SJCRH30 (cell line): ENCODE measurements around the gene MUSTN1. TPM values are rescaled to one million over a fixed set of nuclear protein-coding genes. Genes with fewer than 3 reads are reported as not detected.

Experiments used
- DNase-seq, 2 experiments: peaks; one replicate each; pipeline ENCODE4 v3.0.0-alpha.2; 2015 to 2020
- H3K27ac ChIP-seq: fragments of 250-450 bp; sonication (Bioruptor Pico); 2 replicates; pipeline ENCODE4 v1.5.1; 2020; ENCODE audit warnings: mild to moderate bottlenecking, moderate library complexity
- H3K27me3 ChIP-seq: fragments of 250-450 bp; sonication (Bioruptor Pico); 2 replicates; pipeline ENCODE4 v1.5.1; 2020; ENCODE audit warnings: mild to moderate bottlenecking, moderate library complexity
- H3K36me3 ChIP-seq: fragments of 250-450 bp; sonication (Bioruptor Pico); 2 replicates; pipeline ENCODE4 v1.5.1; 2020; ENCODE audit warnings: mild to moderate bottlenecking, moderate library complexity
- H3K4me1 ChIP-seq: fragments of 250-450 bp; sonication (Bioruptor Pico); 2 replicates; pipeline ENCODE4 v1.5.1; 2020; ENCODE audit warnings: mild to moderate bottlenecking, moderate library complexity
- H3K4me3 ChIP-seq: fragments of 250-450 bp; sonication (Bioruptor Pico); 2 replicates; pipeline ENCODE4 v1.5.1; 2020; ENCODE audit warnings: mild to moderate bottlenecking, moderate library complexity
- H3K9me3 ChIP-seq: fragments of 250-450 bp; sonication (Bioruptor Pico); replicated peaks from 2 replicates; pipeline ENCODE4 v1.5.1; 2020; ENCODE audit warnings: mild to moderate bottlenecking, moderate library complexity
- total RNA-seq: library from RNA; depleted of rRNA; stranded (reverse); fragments of >200 nt; shearing (Covaris generic); gene quantifications from 2 replicates; pipeline ENCODE4 v1.2.3, GENCODE V29; 2014

MUSTN1 gene
- total RNA-seq, 1 experiment from 2014 or later: 35.7 TPM

DNA sequence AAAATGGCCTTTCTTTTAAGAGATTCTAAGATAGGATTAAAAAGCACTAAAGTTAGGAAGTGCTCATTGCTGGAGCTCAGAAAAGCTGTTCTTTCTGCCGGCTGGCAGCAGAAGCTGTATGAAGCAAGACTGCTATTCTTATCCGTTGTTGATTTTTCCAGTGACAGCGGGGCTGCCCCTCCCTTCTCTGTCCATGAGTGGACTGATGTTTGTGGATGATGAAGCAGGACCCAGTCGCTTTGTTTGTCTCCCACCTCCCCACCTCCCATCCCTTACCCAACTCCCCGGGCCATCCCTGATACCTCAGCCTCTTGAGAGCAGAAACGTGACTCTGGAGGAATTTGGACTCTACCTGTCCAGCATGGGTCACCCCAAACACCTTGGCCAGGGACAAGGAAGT, 10.3 kb upstream of the MUSTN1 start:
- no peak for DNase-seq
- Histone ChIP-seq H3K4me3 (no peak overlapping the region), H3K4me1 (no peaks in the 10 kb centered on the region), H3K27me3 (no peaks in the 10 kb centered on the region), H3K27ac (no peak overlapping the region), H3K36me3 (no peaks in the 10 kb centered on the region), H3K9me3 (no peaks in the 10 kb centered on the region)

DNA sequence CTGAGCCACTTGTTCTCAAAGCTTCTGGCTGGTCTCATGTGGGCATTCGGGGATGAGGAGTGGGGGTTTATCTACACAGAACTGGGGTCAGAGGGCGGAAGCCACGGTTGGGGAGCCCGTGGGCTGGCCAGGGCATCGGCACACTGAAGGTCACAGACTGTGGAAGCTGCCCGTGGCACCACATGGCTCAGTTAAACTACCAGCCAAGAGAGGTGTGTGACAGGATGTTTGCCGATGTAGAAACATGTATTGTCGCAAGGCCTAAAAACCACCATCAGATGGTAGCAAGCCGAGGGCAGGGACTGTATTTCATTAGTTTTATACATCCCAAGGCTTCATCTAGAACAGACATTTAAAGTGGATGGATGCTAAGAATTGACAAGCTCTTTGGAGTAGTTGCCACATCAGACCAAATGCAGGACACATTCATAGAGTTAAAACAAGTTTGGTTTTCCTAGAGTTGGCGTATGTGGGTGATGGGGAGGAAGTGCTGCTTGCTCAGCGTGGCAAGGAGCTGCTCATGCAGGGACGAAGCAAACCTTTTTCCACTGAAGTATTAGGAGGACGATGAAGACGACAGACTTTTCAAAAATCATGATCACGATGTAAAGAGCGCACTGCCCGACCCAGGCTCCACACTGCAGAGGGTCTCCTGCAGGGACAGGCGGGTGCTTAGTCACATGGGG, 9.6 kb upstream of the MUSTN1 start:
- no peak overlapping the region for H3K27ac ChIP-seq

DNA sequence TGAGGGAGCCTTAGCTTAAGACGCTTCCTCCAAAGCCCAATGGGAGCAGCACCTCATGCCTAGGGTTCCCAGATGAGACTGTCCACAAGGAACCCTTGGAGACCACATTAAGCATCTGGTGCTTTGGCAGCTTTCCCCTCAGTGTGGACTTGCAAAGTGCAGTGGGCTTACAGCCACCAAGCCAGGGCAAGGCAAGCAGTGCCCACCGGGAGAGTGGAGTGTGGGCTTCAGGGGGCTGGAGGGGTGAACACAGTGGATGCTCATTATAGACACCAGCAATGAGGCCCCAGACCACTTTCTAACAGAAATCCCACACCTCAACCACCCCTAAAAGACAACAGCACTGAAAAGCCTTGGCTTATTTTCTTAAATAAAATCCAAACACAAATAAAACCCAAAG, 9.1 kb upstream of the MUSTN1 start:
- Histone ChIP-seq H3K9me3 (no peaks in the 10 kb centered on the region), H3K36me3 (no peaks in the 10 kb centered on the region), H3K27ac (no peak overlapping the region), H3K4me1 (no peaks in the 10 kb centered on the region), H3K27me3 (no peaks in the 10 kb centered on the region), H3K4me3 (no peak overlapping the region)
- no peak for DNase-seq

More for the DNA sequence above, 9.6 kb upstream of the MUSTN1 start:
- Histone ChIP-seq H3K4me3 (no peak overlapping the region), H3K4me1 (no peaks in the 10 kb centered on the region), H3K27me3 (no peaks in the 10 kb centered on the region), H3K9me3 (no peaks in the 10 kb centered on the region), H3K36me3 (no peaks in the 10 kb centered on the region)
- DNase-seq: no peak

DNA sequence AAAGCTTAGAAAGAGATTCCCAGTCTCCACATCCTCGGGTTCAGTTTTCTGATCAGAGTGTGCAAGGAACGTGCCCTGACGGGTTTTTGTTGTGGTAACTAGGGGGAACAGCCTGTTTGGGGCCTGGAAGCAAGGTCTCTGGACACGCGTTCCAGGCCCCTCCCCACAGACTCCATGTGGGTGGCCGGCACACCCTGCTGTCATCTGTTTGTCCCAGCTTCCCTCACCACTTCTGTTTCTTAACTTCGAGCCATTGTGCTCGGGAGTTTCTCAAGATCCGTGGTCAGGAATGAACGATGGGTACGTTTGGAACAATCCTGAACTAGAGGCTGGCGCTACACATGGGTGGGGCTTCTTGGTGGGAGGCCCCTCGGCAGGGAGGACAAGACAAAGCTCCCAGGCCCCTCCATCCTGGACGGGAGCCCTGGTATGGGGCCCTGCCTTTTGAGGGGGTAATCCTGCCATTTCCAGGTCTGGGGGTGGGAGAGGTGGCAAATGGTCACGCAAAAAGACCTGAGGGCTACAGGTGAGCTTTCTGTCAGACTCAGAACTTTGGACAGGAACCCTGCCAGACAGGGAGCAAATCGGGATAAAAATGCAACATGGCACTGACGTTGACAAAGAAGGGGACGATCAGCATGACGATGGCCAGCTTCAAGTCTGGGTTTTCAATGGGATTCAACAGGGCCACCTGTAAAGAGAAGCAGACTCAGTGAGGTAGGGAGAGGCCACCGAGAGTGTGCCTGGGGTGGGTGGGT, 8.5 kb upstream of the MUSTN1 start:
- no peaks in the 10 kb centered on the region for H3K9me3 ChIP-seq
- H3K27ac ChIP-seq: no peak overlapping the region
- no peak for DNase-seq
- no peaks in the 10 kb centered on the region for H3K4me1 ChIP-seq
- no peaks in the 10 kb centered on the region for H3K36me3 ChIP-seq
- H3K27me3 ChIP-seq: no peaks in the 10 kb centered on the region
- H3K4me3 ChIP-seq: no peak overlapping the region

DNA sequence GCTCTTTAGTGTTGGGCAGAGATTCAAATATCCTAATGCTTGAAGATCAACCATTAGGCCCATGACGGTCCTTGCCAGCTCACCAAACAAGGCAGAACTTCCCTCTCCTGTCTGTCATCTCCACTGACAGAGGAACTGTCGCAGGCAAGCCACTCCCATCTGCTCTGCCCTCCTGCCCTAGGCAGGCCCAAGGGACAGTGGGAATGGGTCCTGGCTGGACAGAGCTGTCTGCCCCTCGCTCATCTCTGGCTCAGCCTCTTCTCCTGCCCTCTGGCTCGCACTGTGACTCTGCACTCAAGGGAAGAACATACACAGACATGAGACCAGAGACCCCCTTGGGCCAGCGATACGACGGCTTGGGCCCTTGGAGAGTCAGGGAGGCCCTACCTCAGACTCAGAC, 7.6 kb upstream of the MUSTN1 start:
- H3K4me1 ChIP-seq: no peaks in the 10 kb centered on the region
- no peaks in the 10 kb centered on the region for H3K36me3 ChIP-seq
- H3K27ac ChIP-seq: no peak overlapping the region
- no peak for DNase-seq
- no peaks in the 10 kb centered on the region for H3K9me3 ChIP-seq
- no peak overlapping the region for H3K4me3 ChIP-seq
- H3K27me3 ChIP-seq: no peaks in the 10 kb centered on the region

DNA sequence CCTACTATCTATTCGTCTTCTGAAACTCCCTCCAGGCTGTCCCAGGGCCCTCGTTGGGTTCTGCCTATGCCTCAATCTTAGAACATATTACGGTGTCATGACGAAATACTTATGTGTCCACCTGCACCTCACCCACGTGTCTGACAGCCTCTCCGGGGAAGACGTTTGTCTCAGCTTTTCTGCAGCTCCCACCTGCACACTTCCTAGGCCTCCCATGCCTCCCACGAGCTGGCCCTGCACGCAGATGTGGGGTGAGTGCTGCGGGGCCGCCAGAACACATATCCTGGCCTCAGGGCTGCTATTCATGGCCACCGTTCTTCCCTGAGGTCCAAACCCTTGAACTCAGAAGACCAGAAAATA, 7.1 kb upstream of the MUSTN1 start:
- no peak overlapping the region for H3K4me3 ChIP-seq
- no peak overlapping the region for H3K27ac ChIP-seq
- DNase-seq: no peak
- H3K36me3 ChIP-seq: no peaks in the 10 kb centered on the region
- H3K4me1 ChIP-seq: no peaks in the 10 kb centered on the region
- H3K9me3 ChIP-seq: no peaks in the 10 kb centered on the region
- no peaks in the 10 kb centered on the region for H3K27me3 ChIP-seq

DNA sequence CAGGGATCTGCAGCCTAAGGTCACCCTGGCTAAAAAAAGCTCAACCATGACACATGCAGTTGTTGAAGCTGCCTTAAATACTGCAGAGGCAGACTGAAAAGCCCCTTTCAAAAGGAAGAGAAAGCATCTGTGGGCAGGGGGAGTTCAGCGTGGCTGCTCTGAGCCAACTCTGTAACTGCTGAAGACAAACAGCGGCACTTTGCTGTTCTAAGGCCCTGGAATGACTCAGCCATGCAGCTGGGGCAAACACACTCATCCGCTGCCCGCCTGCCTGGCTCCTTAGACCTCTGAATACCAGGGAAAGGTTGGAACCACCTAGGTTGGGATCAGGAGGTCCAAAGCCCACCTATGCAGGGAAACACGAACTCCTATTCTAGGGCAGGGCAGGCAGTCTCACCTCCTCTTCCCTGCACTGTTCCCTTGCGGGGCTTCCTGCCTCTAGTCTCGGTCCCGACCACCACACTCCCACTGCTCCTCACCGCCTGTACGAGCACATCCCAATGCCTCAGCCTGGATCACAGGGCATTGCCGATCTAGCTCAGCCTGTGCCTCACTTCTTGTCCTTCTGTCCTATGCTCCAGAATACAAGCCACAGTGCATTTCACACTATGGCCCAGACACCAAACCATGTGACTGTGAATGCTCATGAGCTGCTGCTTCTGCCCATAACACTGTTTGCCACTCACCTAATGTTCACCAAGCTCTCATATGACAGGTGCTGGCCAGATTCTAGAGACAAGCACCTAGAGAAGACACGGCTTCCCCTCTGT, 6.6 kb upstream of the MUSTN1 start:
- Histone ChIP-seq H3K27ac (no peak overlapping the region), H3K27me3 (no peaks in the 10 kb centered on the region), H3K36me3 (no peaks in the 10 kb centered on the region), H3K4me1 (no peaks in the 10 kb centered on the region; the same call in 1 of the 2 replicates), H3K4me3 (no peak overlapping the region), H3K9me3 (no peaks in the 10 kb centered on the region)
- no peak for DNase-seq

DNA sequence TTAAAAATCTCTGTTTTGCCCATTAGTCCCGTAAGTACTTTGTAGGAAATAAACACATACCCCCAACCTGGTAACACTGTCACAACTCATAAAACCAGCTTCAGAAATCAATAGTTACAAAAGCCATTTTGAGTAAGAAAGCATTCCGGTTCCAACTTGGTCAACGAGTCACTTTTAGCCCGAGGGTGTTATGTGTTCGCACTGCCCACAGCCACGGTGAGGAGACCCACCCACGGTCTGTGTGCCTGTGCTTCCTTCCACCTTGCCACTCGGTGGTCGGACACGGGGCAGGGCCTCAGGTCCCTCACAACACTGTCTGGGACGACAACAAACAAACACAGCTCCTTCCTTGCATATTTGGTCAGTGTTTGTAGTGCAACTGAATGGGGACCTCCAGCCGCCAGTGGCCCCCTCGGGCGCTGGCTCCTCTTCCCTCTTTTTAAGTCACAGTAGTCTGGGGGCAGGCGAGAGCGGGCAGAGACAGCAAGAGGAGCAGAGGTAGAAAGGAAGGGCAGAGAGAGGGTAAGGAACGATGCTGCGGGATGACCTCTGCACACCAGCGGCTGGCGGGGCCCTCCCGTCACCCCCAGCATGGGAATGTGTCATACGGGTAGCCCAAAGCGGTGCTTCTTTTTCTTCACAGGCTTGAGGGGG, 5.2 kb upstream of the MUSTN1 start:
- Histone ChIP-seq H3K36me3 (no peaks in the 10 kb centered on the region), H3K27ac (no peak overlapping the region), H3K27me3 (no peaks in the 10 kb centered on the region), H3K9me3 (no peaks in the 10 kb centered on the region), H3K4me3 (no peak overlapping the region), H3K4me1 (peaks cover 7% of the 10 kb centered on the region)
- DNase-seq: no peak

DNA sequence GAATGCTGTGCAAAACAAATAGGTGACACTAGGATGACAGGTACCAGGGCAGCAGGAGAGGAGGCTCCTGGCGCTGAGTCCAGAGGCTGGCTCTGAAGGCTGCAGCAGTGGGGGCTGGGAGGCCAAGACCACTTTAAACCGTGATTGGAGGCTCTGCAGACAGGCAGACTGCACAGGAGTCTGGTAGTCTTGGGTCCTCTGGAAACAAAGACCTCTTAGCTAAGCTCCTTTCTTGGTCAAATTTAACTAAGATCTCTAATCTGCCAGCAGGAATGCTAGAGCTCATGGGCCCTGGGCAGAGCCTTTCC, 4.4 kb upstream of the MUSTN1 start:
- H3K9me3 ChIP-seq: no peaks in the 10 kb centered on the region
- H3K4me3 ChIP-seq: no peak overlapping the region
- no peaks in the 10 kb centered on the region for H3K27me3 ChIP-seq
- H3K27ac ChIP-seq: no peak overlapping the region
- peaks cover 8% of the 10 kb centered on the region for H3K4me1 ChIP-seq
- no peak for DNase-seq
- H3K36me3 ChIP-seq: no peaks in the 10 kb centered on the region

DNA sequence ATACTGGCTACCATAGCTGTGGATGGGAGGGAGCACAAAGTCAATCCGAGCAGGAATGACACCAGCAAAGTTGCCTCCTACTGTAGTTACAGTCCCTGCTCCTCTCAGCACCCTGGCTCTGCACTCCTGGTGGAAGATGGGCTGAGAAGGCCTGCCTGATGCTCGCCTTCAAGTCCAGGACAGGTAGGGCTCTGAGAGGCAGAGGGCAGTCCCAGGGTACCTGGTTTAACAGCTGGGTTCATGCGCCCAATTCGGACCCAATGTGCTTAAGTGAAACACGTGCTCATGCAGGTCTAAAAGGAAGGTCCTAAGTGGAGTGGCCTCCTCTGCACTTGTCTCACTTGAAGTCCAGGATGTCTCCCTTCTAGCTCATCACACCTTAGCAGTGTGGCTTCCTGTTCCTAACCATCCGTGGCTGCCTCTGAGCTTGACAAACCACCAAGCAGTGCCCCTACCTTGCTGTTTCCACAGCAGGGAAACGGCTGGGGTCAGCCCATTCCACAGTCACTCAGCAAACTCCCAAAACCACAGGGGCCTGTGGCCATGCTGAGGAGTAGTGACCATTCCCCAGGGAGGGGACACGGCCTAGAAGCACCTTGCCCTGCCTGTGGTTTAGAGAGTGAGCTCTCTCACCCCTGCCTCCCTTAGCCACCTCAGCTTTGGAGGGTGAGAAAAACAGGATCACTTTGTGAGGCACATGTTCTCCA, 3.9 kb upstream of the MUSTN1 start:
- H3K27ac ChIP-seq: no peak overlapping the region
- no peaks in the 10 kb centered on the region for H3K9me3 ChIP-seq
- H3K36me3 ChIP-seq: no peaks in the 10 kb centered on the region
- no peak overlapping the region for H3K4me3 ChIP-seq
- peaks cover 13% of the 10 kb centered on the region for H3K4me1 ChIP-seq
- DNase-seq: no peak
- no peaks in the 10 kb centered on the region for H3K27me3 ChIP-seq

DNA sequence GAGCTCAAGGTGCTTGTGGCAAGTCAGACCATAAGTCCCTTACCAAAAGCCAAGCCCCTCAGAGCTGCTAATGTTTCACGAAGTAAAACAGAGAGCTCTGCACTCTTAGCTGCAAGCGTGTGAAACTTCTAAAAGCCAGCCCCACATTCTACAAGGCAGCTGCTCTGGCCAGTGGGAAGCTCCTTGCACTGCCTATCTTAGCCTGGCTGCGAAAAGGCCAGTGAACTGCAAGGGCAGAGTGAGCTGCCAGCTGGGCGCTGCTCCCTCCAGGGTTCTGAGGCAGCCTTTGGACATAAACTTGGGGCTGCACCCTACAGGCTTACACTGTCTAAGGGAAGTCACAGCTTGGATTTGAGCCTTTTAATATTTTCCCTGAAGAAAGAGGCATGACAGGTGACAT, 2.2 kb upstream of the MUSTN1 start:
- Histone ChIP-seq H3K36me3 (no peaks in the 10 kb centered on the region), H3K27ac (no peak overlapping the region), H3K9me3 (no peaks in the 10 kb centered on the region), H3K27me3 (no peaks in the 10 kb centered on the region), H3K4me1 (peaks cover 21% of the 10 kb centered on the region), H3K4me3 (no peak overlapping the region)
- DNase-seq: no peak

DNA sequence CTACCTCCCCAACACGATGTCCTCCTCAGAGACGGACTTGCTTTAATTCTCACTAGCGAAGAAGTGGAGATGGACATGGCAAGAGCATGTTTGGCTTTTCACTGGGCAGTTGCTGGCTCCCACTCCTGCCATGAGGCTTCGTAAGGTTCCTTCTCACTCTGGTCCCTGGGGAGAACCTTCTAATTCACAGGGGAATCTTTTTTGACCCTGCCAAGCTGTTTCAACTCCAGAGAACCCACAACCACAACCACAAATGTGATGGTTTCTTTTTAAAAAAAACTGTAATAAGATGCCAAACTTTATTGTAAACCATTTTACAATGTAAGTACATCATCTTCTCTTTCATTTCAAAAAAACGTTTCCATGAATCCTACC, 1.6 kb upstream of the MUSTN1 start:
- no peaks in the 10 kb centered on the region for H3K36me3 ChIP-seq
- no peak overlapping the region; the same call in 1 of the 2 replicates for H3K27ac ChIP-seq
- no peak for DNase-seq
- H3K4me3 ChIP-seq: no peak overlapping the region
- H3K4me1 ChIP-seq: peaks cover 26% of the 10 kb centered on the region
- H3K27me3 ChIP-seq: no peaks in the 10 kb centered on the region
- no peaks in the 10 kb centered on the region for H3K9me3 ChIP-seq

DNA sequence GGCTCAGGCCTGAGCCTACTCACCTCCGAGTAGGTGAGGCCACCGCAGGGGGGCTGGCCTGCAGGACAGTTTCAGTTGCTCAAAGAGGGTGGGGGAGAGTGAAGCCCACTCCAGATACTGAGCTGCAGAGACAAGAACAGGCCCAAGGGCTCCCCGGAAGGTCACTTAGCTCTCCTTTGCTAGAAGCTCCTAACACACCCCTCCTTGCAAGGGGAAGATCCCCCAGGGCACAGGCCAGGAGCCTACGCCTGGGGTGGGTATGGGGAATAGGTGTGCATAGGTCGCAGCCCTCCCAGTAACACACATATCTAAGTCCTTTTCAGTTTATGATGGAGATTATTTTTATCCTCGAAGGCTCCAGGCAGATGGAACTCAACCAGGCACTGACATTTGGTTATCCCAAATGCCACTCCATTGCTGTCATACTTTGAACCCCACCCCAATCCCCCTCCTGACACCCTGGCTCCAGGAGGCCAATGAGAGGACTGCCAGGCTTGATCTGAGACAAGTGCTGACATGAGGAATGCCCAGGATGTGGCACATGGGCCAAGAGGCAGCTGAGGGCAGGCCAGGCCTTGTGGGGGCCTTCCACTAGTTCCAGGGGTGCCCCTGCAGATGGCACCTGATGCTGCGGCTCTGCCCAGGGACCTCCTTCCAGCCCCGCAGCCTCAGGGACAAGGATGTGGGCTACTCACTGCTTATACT, 1.1 kb upstream of the MUSTN1 start:
- Histone ChIP-seq H3K27me3 (no peaks in the 10 kb centered on the region), H3K9me3 (no peaks in the 10 kb centered on the region), H3K27ac (peak overlapping the region; percentile 89), H3K4me3 (no peak overlapping the region), H3K4me1 (peaks cover 31% of the 10 kb centered on the region), H3K36me3 (no peaks in the 10 kb centered on the region)
- no peak for DNase-seq

DNA sequence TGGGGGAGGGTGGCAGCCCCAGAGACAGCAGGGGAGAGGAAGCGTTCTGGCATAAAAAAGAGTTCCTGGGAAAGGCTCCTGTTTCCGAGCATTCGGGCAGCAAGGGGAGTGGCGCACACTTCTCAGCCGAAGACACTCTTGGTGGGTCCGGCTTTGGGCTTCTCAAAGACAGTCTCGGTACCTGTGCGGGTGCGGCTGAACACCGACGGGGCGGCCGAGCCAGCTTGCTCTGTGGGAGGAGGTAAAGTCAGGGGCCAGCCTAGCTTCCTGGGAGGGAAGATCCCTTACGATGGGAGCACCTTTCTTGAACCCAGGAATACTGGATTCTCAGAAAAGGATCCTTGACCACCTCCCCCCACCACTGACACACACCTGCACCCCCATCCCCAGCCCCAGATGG, 1.6 kb downstream of the MUSTN1 start:
- Histone ChIP-seq H3K9me3 (no peaks in the 10 kb centered on the region), H3K27ac (no peak overlapping the region), H3K4me1 (peaks cover 40% of the 10 kb centered on the region), H3K36me3 (no peaks in the 10 kb centered on the region), H3K27me3 (no peaks in the 10 kb centered on the region), H3K4me3 (no peak overlapping the region)
- no peak for DNase-seq
